ENCODE results near the gene FEZF1. TPM values are rescaled to one million over a fixed set of nuclear protein-coding genes. Genes with fewer than 3 reads are reported as not detected.

FEZF1 gene
- total and polyA plus RNA-seq, 2 of the 4 experiments (the other 2 are of a cell fraction), result not detected

GRCh38 chr7:122316467-122317388, 12.2 kb upstream of the FEZF1 start:
- no peak overlapping the region for H2AK5ac ChIP-seq (ENCODE audit: low read depth, low read length)
- dilution Hi-C loops (cut with HindIII; ENCODE audit: low sequenced_read_pairs, unreplicated experiment), result no loop called here
- H3K4me1 ChIP-seq (ENCODE audit: control insufficient read depth, insufficient read depth, low read length), result no peaks in the 10 kb centered on the region
- H2BK120ac ChIP-seq (ENCODE audit: low read depth, low read length), result no peak overlapping the region
- intact Hi-C loops (cut with micrococcal nuclease), result no loop called here
- H2BK20ac ChIP-seq (ENCODE audit: low read depth, low read length), result no peak overlapping the region
- no peak overlapping the region for H3K23ac ChIP-seq (ENCODE audit: low read depth, low read length)
- POLR2A ChIA-PET (ENCODE audit: unreplicated experiment), result no interaction called here
- DNase-seq (no peak), ATAC-seq (ENCODE audit: low read depth) (no peak)
- H3K18ac ChIP-seq (ENCODE audit: low read depth, low read length), result no peak overlapping the region
- no peaks in the 10 kb centered on the region for H4K20me1 ChIP-seq (ENCODE audit: insufficient read depth, low read length)
- H3K56ac ChIP-seq (ENCODE audit: extremely low read depth, insufficient read depth, low read length), result no peak overlapping the region
- no peak overlapping the region for H3K9ac ChIP-seq (ENCODE audit: low read depth, low read length)
- H3K9me1 ChIP-seq (ENCODE audit: insufficient read depth, low read length), result no peaks in the 10 kb centered on the region
- H3K14ac ChIP-seq (replicated peaks; ENCODE audit: low read depth, low read length), result no peak overlapping the region
- H2BK5ac ChIP-seq (ENCODE audit: low read depth, low read length, poor library complexity, severe bottlenecking), result no peak overlapping the region
- in situ Hi-C loops (cut with MboI; ENCODE audit: low sequenced_read_pairs), result no loop called here
- H3K79me1 ChIP-seq (ENCODE audit: low read depth in 1 of 2, low read length in 2 of 2), result no peaks in the 10 kb centered on the region
- no peaks in the 10 kb centered on the region for H3K36me3 ChIP-seq (ENCODE audit: control insufficient read depth, insufficient read depth, low read length)
- H2BK15ac ChIP-seq (ENCODE audit: low read depth, low read length), result no peak overlapping the region
- no peak overlapping the region for H3K4me2 ChIP-seq (ENCODE audit: low read depth, low read length)
- no peak overlapping the region for H4K5ac ChIP-seq (ENCODE audit: low read depth, low read length)
- H3K4ac ChIP-seq (ENCODE audit: low read depth, low read length), result no peak overlapping the region
- H2AK9ac ChIP-seq (replicated peaks; ENCODE audit: low read depth, low read length, poor library complexity), result no peak overlapping the region
- WGBS, 2 experiments (ENCODE audit: extremely low coverage in 2 of 2, insufficient read length in 1 of 2), result 0% methylated on average over 6 of the region's 71 CpGs; no CpG with 5 or more reads in 1 of the 2 experiments
- H2AFZ ChIP-seq (replicated peaks; ENCODE audit: low read length, poor library complexity), result peak overlapping the region; percentile 32
- H4K91ac ChIP-seq (ENCODE audit: insufficient read depth, low read depth, low read length), result no peak overlapping the region
- no TSS peak for BruUV-seq (replicated peaks)
- H3K9me3 ChIP-seq (ENCODE audit: control insufficient read depth, insufficient read depth, low read length), result no peaks in the 10 kb centered on the region
- CTCF ChIA-PET, result no interaction called here
- H3K27ac ChIP-seq (ENCODE audit: insufficient read depth, low read length), result no peak overlapping the region
- no peak overlapping the region for H4K8ac ChIP-seq (ENCODE audit: low read depth in 2 of 2, low read length in 2 of 2)
- no peak overlapping the region for H3K4me3 ChIP-seq (ENCODE audit: insufficient read depth, low read depth, low read length)
- peaks cover 43% of the 10 kb centered on the region for H3K27me3 ChIP-seq (ENCODE audit: control insufficient read depth, insufficient read depth, low read length)
- no peak for TF ChIP-seq POLR2A (IDR thresholded peaks at IDR 0.05; ENCODE audit: low read depth, low read length)
- TF ChIP-seq MAFK (IDR thresholded peaks at IDR 0.05; ENCODE audit: low read depth, low read length), result no peak
- TF ChIP-seq RCOR1 (IDR thresholded peaks at IDR 0.05; ENCODE audit: insufficient replicate concordance, low read length), result no peak
- TF ChIP-seq CEBPB (IDR thresholded peaks at IDR 0.05; ENCODE audit: low read depth, low read length), result no peak
- TF ChIP-seq ELK1 (IDR thresholded peaks at IDR 0.05; ENCODE audit: borderline replicate concordance, low read depth, low read length), result no peak
- TF ChIP-seq BHLHE40 (IDR thresholded peaks at IDR 0.05; ENCODE audit: low read depth, low read length), result no peak
- no peak for TF ChIP-seq MAZ (IDR thresholded peaks at IDR 0.05; ENCODE audit: borderline replicate concordance, low read depth, low read length)
- no peak for TF ChIP-seq CHD1 (IDR thresholded peaks at IDR 0.05; ENCODE audit: low read depth, low read length)
- TF ChIP-seq RFX5 (IDR thresholded peaks at IDR 0.05; ENCODE audit: low read depth, low read length), result no peak
- TF ChIP-seq FOS (IDR thresholded peaks at IDR 0.05; ENCODE audit: low read depth, low read length), result no peak
- TF ChIP-seq NFE2L2 (IDR thresholded peaks at IDR 0.05; ENCODE audit: low read depth, low read length), result no peak
- no peak for TF ChIP-seq CTCF (conservative IDR thresholded peaks at IDR 0.05; ENCODE audit: low read depth, low read length)
- no peak for TF ChIP-seq SMC3 (IDR thresholded peaks at IDR 0.05; ENCODE audit: low read depth, low read length)
- no peak for TF ChIP-seq MXI1 (IDR thresholded peaks at IDR 0.05; ENCODE audit: borderline replicate concordance, low read depth, low read length)
- TF ChIP-seq USF2 (IDR thresholded peaks at IDR 0.05; ENCODE audit: low read depth, low read length), result no peak

Measured in IMR-90 (cell line).